NB4 (cell line): Measurements from ENCODE around the gene RND2.
"Not testable (repeated sequence)": the region's sequence is repeated elsewhere in the genome, so short reads cannot be mapped to it uniquely, and the experiment has no call there.

Experiments
- DNase-seq: peaks from one replicate; pipeline ENCODE4 v3.0.0; 2010; ENCODE audit warnings: low read depth
- H3K4me3 ChIP-seq: one replicate; pipeline ENCODE4 v1.5.1; 2011; ENCODE audit warnings: mild to moderate bottlenecking, low read depth, low read length, moderate library complexity
- MAX ChIP-seq: IDR thresholded peaks from 2 replicates; pipeline ENCODE4 v1.6.1; 2011; ENCODE audit warnings: low read depth, low read length
- MYC ChIP-seq: IDR thresholded peaks from 2 replicates; pipeline ENCODE4 v1.6.1; 2011; ENCODE audit warnings: low read depth, low read length
- POLR2A ChIP-seq: IDR thresholded peaks from 2 replicates; pipeline ENCODE4 v1.6.1; 2011; ENCODE audit warnings: mild to moderate bottlenecking; ENCODE audit not compliant: insufficient read length; ENCODE audit errors: extremely low read depth
- TF ChIP-seq, protein P1 (sequence below): IDR thresholded peaks from one replicate; pipeline ENCODE4 v1.5.1; 2012; ENCODE audit warnings: low read depth, low read length

Gene RND2

GRCh38 chr17:43024407-43025289, at the start of gene RND2:
RND2 (plus strand) TSS chr17:43025231; CDS start chr17:43025348, 117 bp downstream.
- TF ChIP-seq, protein P1, sequence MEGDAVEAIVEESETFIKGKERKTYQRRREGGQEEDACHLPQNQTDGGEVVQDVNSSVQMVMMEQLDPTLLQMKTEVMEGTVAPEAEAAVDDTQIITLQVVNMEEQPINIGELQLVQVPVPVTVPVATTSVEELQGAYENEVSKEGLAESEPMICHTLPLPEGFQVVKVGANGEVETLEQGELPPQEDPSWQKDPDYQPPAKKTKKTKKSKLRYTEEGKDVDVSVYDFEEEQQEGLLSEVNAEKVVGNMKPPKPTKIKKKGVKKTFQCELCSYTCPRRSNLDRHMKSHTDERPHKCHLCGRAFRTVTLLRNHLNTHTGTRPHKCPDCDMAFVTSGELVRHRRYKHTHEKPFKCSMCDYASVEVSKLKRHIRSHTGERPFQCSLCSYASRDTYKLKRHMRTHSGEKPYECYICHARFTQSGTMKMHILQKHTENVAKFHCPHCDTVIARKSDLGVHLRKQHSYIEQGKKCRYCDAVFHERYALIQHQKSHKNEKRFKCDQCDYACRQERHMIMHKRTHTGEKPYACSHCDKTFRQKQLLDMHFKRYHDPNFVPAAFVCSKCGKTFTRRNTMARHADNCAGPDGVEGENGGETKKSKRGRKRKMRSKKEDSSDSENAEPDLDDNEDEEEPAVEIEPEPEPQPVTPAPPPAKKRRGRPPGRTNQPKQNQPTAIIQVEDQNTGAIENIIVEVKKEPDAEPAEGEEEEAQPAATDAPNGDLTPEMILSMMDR = peak; percentile 81
- TF ChIP-seq MAX (peak; percentile 46), MYC (peak; percentile 45; the same call in 1 of the 2 replicates), POLR2A (no peak)
- H3K4me3 ChIP-seq = peak within 1 kb of the TSS; percentile 46
- peak; percentile 93 for DNase-seq

- no peak overlapping the region for H3K4me3 ChIP-seq
- TF ChIP-seq MAX (no peak), POLR2A (no peak), MYC (no peak)
- TF ChIP-seq, protein P1 = no peak
- peak; percentile 55 for DNase-seq
Measured at GRCh38 chr17:42975265-42975664, 49.8 kb upstream of the RND2 start.

DNA sequence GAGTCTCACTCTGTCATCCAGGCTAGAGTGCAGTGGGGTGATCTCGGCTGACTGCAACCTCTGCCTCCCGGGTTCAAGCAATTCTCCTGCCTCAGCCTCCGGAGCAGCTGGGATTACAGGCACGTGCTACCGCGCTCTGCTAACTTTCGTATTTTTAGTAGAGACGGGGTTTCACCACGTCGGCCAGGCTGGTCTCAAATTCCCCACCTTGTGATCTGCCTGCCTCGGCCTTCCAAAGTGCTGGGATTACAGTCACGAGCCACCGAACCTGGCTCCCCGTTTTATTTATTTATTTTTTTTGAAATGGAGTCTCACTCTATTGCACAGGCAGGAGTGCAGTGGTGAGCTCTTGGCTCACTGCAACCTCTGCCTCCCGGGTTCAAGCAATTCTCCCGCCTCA, 49.3 kb upstream of the RND2 start:
- not testable (repeated sequence) for H3K4me3 ChIP-seq, DNase-seq

DNA sequence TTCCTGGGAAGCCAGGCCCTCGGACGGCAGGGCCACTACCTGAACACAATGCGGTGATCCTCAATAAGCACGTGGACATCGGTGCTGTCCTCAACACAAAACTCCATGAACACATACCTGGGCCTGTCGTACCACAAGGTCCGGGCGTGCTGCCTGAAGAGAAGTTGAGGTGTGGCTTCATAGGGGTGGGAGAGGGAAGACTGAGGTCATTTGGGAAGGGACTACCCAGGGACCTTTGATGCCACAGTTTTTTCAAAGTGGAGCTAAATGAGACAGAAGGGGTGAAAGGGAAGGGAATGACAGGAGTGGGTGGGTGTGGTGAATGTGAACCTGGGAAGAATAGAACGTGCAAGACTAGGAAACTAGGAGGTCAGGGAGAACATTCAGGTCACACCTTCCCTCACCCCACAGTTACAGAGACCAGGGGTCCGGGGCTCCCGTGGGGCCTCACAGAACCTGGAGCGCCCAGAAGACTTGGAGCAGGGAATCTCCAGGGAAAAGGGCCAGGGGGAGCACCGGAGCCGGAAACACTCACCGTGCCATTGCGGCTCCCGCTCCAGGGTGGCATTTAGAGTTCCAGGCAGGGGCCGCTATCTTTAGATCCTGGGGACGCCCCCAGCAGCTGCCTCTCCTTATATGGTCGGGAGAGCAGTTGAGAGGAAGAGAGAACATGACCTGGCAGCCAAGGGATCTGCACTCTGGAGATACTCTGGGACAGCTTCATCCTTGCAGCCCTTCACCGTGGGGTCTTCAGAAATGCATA, 45.3 kb upstream of the RND2 start, which contains the start of gene PTGES3L:
Gene PTGES3L, minus strand, starts transcription at position 570 of the 763 bp plus-strand sequence. Its CDS starts 27 bp downstream, at position 543.
- DNase-seq = peak; percentile 60
- H3K4me3 ChIP-seq = peak within 1 kb of the TSS; percentile 84
- TF ChIP-seq MAX (no peak), POLR2A (no peak), MYC (no peak)
- TF ChIP-seq, protein P1 = no peak

DNA sequence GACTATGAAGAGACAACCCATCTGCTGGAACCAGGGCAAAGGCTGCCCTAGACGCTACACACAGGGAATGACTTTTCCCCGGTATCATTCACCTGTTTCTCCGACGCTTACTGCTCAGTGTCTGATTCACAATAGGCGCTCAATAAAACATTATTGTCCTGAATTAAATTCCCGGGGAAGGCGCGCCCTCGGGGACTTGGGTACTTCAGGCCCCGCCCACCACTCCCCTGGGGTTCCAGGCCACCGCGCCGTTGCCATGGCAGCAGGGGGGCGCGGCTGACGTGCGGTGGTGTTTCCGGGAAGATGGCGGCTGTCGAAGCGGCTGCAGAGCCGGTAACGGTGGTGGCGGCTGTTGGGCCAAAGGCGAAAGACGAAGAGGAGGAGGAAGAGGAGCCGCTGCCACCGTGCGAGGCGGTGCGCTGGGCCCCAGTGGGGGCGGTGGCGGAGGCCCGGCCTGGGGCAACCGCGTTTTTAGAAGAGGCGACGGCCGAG, 44.7 kb upstream of the RND2 start, which contains the start of gene RUNDC1:
Gene RUNDC1, plus strand, starts transcription at position 292 of the 492 bp plus-strand sequence. Its CDS starts 12 bp downstream, at position 304.
- TF ChIP-seq, protein P1 = no peak
- TF ChIP-seq MYC = no peak
- no peak; the same call in 1 of the 2 replicates for TF ChIP-seq MAX
- no peak for TF ChIP-seq POLR2A
- DNase-seq = peak; percentile 90
- H3K4me3 ChIP-seq = peak within 1 kb of the TSS; percentile 84
